Suppressor macrophage treated with lipopolysaccharide for 1 hour (primary cell): ENCODE data around the gene FAM107B.

ENCODE experiments used
- DNase-seq, 3 donors: peaks; one replicate each; pipeline ENCODE4 v3.0.0-alpha.2; 2020 to 2022

FAM107B gene

DNA sequence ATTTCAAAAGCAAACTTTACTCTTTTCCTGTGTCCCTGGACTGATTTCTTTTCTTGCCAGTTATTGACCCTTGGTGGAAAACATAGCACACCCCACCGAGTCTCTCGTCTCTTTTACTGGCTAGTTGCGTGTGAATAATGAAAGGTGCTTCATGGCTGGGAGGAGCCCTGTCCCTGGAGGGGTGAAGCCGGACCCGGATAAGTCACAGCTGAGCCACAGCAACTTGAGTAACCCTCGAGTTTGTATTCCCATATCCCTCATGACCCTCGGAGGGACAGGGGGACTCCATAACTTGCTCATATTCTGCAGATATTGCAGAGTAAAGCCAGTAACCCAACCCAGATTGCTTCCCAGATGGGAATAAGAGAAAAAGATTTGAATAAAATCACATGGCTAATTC, 296.5 kb downstream of the FAM107B start:
- no peak for DNase-seq

DNA sequence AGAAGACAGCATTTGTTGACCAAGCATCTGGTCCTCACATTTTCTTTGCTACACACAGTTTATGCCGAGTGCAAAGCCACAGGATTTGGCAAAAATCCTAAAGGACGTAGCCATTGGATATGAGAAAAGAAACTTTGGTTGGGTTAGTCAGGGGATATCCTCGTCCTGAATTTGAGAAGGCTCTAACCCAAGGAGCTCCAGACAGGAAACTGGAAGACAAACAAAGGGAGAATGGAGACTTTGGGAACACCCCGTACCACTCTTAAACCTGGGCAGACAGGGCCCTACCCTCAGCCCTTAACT, 297.3 kb downstream of the FAM107B start:
- no peak for DNase-seq

DNA sequence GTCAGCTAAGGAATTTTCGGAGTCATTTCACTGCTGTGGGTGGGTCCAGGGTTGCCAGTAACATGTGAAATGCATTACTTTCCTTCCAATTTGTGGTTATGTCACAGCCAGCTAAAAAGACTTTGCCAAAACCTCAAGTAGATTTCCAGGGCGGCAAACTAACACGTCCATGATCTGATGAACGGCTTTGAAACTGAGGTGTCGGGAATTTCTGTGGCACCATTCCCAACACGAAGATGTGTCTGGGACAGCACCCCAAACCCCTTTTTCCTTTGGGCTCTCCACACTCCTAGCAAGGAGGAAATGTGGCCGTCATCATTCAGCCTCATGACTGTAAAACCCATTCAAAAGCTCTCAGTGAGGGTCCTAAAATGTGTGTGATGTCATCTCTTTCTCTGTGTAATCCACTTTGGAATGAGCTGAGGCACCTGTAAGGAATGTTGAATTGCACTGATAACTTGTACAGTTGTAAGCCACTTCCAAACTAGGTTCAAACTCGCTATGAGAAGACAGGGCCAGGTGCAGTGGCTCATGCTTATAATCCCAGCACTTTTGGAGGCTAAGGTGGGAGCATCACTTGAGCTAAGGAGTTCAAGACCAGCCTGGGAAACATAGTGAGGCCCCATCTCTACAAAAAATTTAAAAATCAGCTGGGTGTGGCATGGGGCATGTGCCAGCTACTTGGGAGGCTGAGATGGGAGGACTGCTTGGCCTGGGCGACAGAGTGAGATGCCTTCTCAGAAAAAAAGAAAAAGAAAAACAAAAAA, 297.9 kb downstream of the FAM107B start:
- no peak for DNase-seq

DNA sequence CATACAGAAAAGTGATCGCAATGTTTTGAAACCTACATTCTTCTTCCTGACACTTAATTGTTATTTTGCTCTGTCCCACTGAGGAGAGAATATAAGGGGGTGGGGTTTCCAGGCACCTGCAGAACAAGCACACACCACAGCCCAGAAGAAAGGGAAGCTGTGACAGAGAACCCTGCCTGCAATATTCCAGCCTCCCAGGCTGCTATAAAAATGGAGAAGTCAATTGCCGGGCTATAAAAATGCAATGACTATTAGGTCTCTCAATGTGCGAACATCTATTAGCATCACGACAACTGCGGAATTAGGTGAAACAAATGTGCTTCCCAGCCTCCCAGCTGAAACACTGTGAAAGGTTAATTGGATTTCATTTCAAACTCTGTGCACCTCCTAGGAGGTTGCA, 298.7 kb downstream of the FAM107B start:
- no peak for DNase-seq

DNA sequence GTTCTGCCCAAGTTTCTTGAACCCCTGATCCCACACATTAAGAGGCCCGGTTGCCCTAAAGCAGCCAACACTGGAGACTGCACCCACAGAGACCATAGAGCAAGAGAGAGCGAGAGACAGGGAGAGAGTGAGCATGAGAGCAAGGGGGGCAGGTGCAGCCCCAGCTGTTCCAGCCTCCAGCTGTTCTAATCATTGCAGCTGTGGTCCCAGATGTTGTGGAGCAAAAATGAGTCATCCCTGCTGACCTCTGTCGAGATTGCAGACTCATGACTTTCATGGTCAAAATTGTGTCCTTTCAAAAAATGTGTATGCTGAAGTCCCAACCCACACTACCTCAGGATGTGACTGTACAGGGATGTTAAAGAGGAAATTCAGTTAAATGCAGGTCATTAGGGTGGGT, 300.0 kb downstream of the FAM107B start:
- DNase-seq: no peak

DNA sequence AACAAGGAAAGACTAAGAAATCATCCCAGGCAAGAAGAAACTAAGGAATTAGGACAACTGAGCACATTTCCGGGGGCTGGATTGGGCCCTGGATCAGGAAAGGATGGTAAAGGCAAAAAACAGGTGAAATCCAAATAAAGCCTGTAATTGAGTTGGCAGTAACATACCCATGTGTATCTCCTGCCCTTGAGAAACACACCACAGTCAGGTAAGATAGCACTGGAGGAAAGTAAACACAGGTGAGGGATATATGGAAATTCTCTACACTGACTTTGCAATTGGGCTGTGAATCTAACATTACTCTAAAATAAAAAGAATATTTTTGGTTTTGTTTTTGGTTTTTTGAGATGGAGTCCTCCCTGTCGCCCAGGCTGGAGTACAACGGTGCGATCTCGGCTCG, 303.8 kb downstream of the FAM107B start:
- DNase-seq: no peak

DNA sequence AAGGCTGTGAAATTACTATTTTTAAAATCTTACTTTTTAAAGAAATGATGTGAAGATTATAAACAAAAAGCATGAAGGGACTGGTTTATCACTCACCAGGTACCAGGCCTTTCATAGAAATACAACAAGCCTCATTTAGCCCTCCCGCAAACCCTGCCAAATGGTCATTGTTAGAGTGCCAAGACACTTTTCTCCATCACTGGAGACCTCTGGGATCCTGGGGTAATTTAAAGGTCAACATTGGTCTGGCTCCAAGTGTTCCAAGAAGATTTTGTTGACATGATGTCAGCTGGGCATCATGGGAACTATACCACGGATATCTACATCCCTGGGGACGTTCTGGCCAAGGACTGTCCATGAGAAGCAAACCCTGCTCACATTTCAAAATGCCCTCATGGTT, 306.0 kb downstream of the FAM107B start:
- no peak for DNase-seq
